ENCODE measurements around the gene ZNG1B.
"Not testable (repeated sequence)": the region's sequence is repeated elsewhere in the genome, so short reads cannot be mapped to it uniquely, and the experiment has no call there.

The ZNG1B gene

GRCh38 chr2:113499019-113499885, 61.8 kb downstream of the ZNG1B start:
- DNase-seq; H3K9me3 Mint-ChIP-seq; ATAC-seq (replicated peaks); H3K36me3 Mint-ChIP-seq: not testable (repeated sequence)
- Mint-ChIP-seq H3K27ac (peak overlapping the region; percentile 71), H3K4me3 (peak overlapping the region; percentile 60 to 62), H3K27me3 (peaks cover 6 to 19% of the 10 kb centered on the region in 2 donors), H3K4me1 (peaks cover 7 to 11% of the 10 kb centered on the region in 2 donors)

- H3K36me3 Mint-ChIP-seq; H3K9me3 Mint-ChIP-seq; H3K27ac Mint-ChIP-seq; DNase-seq; ATAC-seq (replicated peaks): not testable (repeated sequence)
- Mint-ChIP-seq H3K4me1 (peaks cover 7 to 11% of the 10 kb centered on the region in 2 donors), H3K27me3 (peaks cover 6 to 19% of the 10 kb centered on the region in 2 donors), H3K4me3 (peak overlapping the region in 1 of 2 donors; percentile 44)
Observed at GRCh38 chr2:113499886-113500722, 62.6 kb downstream of the ZNG1B start.

- Mint-ChIP-seq H3K4me1 (peaks cover 7 to 11% of the 10 kb centered on the region in 2 donors), H3K4me3 (peak overlapping the region in 1 of 2 donors; percentile 29), H3K27me3 (peaks cover 6 to 19% of the 10 kb centered on the region in 2 donors)
- not testable (repeated sequence) for H3K27ac Mint-ChIP-seq; H3K9me3 Mint-ChIP-seq; H3K36me3 Mint-ChIP-seq; ATAC-seq (replicated peaks); DNase-seq
Observed at GRCh38 chr2:113500723-113501038, 63.2 kb downstream of the ZNG1B start.

- peak overlapping the region; percentile 78 to 83 for H3K4me3 Mint-ChIP-seq
- not testable (repeated sequence) for H3K36me3 Mint-ChIP-seq, H3K9me3 Mint-ChIP-seq, DNase-seq
- H3K4me1 Mint-ChIP-seq: peaks cover 7 to 11% of the 10 kb centered on the region in 2 donors
- H3K27me3 Mint-ChIP-seq: peaks cover 6 to 19% of the 10 kb centered on the region in 2 donors
- peak; percentile 27 to 44 for ATAC-seq (replicated peaks)
- peak overlapping the region; percentile 75 for H3K27ac Mint-ChIP-seq
Observed at GRCh38 chr2:113502216-113503093, 65.0 kb downstream of the ZNG1B start.

- peak overlapping the region; percentile 78 to 83 for H3K4me3 Mint-ChIP-seq
- peak overlapping the region; percentile 75 for H3K27ac Mint-ChIP-seq
- H3K27me3 Mint-ChIP-seq: peaks cover 10 to 21% of the 10 kb centered on the region in 2 donors
- H3K9me3 Mint-ChIP-seq, H3K36me3 Mint-ChIP-seq, DNase-seq: not testable (repeated sequence)
- peak; percentile 87 to 90 for ATAC-seq (replicated peaks)
- peaks cover 7 to 11% of the 10 kb centered on the region in 2 donors for H3K4me1 Mint-ChIP-seq
Observed at GRCh38 chr2:113503094-113504042, 65.9 kb downstream of the ZNG1B start.

- Mint-ChIP-seq H3K27me3 (peaks cover 10 to 19% of the 10 kb centered on the region in 2 donors), H3K4me3 (peak overlapping the region in 1 of 2 donors; percentile 1)
- not testable (repeated sequence) for ATAC-seq (replicated peaks); H3K36me3 Mint-ChIP-seq; DNase-seq; H3K9me3 Mint-ChIP-seq; H3K27ac Mint-ChIP-seq; H3K4me1 Mint-ChIP-seq
Observed at GRCh38 chr2:113504081-113504480, 66.6 kb downstream of the ZNG1B start.

- not testable (repeated sequence) for H3K9me3 Mint-ChIP-seq; H3K4me1 Mint-ChIP-seq; H3K36me3 Mint-ChIP-seq; DNase-seq; H3K4me3 Mint-ChIP-seq; ATAC-seq (replicated peaks); H3K27ac Mint-ChIP-seq
- H3K27me3 Mint-ChIP-seq: peaks cover 10 to 29% of the 10 kb centered on the region in 2 donors
Observed at GRCh38 chr2:113507394-113508140, 70.1 kb downstream of the ZNG1B start.

GRCh38 chr2:113508187-113508586, 70.7 kb downstream of the ZNG1B start:
- H3K4me3 Mint-ChIP-seq; DNase-seq; H3K9me3 Mint-ChIP-seq; ATAC-seq (replicated peaks); H3K4me1 Mint-ChIP-seq; H3K36me3 Mint-ChIP-seq; H3K27ac Mint-ChIP-seq: not testable (repeated sequence)
- peaks cover 11 to 23% of the 10 kb centered on the region in 2 donors for H3K27me3 Mint-ChIP-seq

GRCh38 chr2:113510913-113511312, 73.4 kb downstream of the ZNG1B start:
- not testable (repeated sequence) for H3K4me3 Mint-ChIP-seq; H3K27ac Mint-ChIP-seq; H3K9me3 Mint-ChIP-seq; H3K36me3 Mint-ChIP-seq; DNase-seq; ATAC-seq (replicated peaks); H3K4me1 Mint-ChIP-seq
- H3K27me3 Mint-ChIP-seq: peaks cover 20 to 29% of the 10 kb centered on the region in 2 donors

GRCh38 chr2:113511859-113512258, 74.4 kb downstream of the ZNG1B start:
- not testable (repeated sequence) for H3K36me3 Mint-ChIP-seq; H3K4me1 Mint-ChIP-seq; H3K9me3 Mint-ChIP-seq; DNase-seq; H3K27ac Mint-ChIP-seq; H3K4me3 Mint-ChIP-seq; ATAC-seq (replicated peaks)
- peaks cover 20 to 29% of the 10 kb centered on the region in 2 donors for H3K27me3 Mint-ChIP-seq

GRCh38 chr2:113515457-113515856, 78.0 kb downstream of the ZNG1B start:
- not testable (repeated sequence) for H3K9me3 Mint-ChIP-seq; H3K4me3 Mint-ChIP-seq; H3K4me1 Mint-ChIP-seq; DNase-seq; H3K36me3 Mint-ChIP-seq; H3K27ac Mint-ChIP-seq; ATAC-seq (replicated peaks)
- peaks cover 9 to 16% of the 10 kb centered on the region in 2 donors for H3K27me3 Mint-ChIP-seq

- H3K36me3 Mint-ChIP-seq; H3K9me3 Mint-ChIP-seq; H3K27ac Mint-ChIP-seq; DNase-seq; H3K4me3 Mint-ChIP-seq; H3K4me1 Mint-ChIP-seq; ATAC-seq (replicated peaks): not testable (repeated sequence)
- H3K27me3 Mint-ChIP-seq: peaks cover 13 to 16% of the 10 kb centered on the region in 2 donors
Observed at GRCh38 chr2:113515995-113516394, 78.5 kb downstream of the ZNG1B start.
